Fibroblast of lung (primary cell): Measurements from ENCODE around the gene GIMAP1.

Source experiments
- EZH2 ChIP-seq: IDR thresholded peaks from 2 replicates; pipeline ENCODE4 v1.5.1; 2012; ENCODE audit warnings: low read length, control low read depth, mild to moderate bottlenecking; ENCODE audit errors: missing control alignments
- TF ChIP-seq, protein P1 (sequence below), 2 donors: IDR thresholded peaks in 1 of 2; conservative IDR thresholded peaks in 1 of 2; 1 replicate in 1 of 2; 2 replicates in 1 of 2; pipeline ENCODE4 v1.5.1; 2011 to 2012; ENCODE audit warnings: low read length in 2 of 2, control low read depth in 1 of 2, inconsistent platforms in 1 of 2, low read depth in 1 of 2, mild to moderate bottlenecking in 1 of 2

DNA sequence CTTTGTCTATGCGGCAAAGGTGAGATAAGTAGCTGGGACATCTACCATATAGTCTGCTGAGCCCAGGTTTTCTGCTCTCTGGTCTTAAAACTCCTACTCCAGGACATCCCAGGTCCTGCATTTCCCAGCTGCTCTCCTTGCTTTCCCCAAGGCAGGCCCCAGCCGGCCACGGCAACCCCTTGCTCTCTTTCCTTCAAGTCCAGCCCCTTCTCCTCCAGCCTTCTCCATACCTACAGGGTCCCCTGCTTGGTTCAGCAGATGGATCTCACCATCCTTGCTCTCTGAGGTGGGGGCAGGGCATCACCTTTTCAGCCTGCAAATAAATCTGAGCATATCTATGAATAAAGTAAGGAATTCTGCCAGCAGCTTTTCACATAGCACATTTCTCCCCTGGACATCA, 29.5 kb downstream of the GIMAP1 start:
- TF ChIP-seq, protein P1, sequence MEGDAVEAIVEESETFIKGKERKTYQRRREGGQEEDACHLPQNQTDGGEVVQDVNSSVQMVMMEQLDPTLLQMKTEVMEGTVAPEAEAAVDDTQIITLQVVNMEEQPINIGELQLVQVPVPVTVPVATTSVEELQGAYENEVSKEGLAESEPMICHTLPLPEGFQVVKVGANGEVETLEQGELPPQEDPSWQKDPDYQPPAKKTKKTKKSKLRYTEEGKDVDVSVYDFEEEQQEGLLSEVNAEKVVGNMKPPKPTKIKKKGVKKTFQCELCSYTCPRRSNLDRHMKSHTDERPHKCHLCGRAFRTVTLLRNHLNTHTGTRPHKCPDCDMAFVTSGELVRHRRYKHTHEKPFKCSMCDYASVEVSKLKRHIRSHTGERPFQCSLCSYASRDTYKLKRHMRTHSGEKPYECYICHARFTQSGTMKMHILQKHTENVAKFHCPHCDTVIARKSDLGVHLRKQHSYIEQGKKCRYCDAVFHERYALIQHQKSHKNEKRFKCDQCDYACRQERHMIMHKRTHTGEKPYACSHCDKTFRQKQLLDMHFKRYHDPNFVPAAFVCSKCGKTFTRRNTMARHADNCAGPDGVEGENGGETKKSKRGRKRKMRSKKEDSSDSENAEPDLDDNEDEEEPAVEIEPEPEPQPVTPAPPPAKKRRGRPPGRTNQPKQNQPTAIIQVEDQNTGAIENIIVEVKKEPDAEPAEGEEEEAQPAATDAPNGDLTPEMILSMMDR (conservative IDR thresholded peaks at IDR 0.05 in 1 of 2, IDR thresholded peaks at IDR 0.05 in 1 of 2; ENCODE audit: low read depth in 1 of 2, low read length in 2 of 2) = no peak
- no peak for TF ChIP-seq EZH2
